Renal cortex interstitium (tissue), 3 donors: ENCODE results near the gene TTBK2. TPM values are rescaled to one million over a fixed set of nuclear protein-coding genes. Genes with fewer than 3 reads are reported as not detected.

Experiments used
- polyA plus RNA-seq, 3 donors: library from polyadenylated mRNA; unstranded; fragments of 120-200 nt; gene quantifications; one replicate each; pipeline ENCODE4 v1.2.1, GENCODE V29; 2013; ENCODE audit not compliant: insufficient read length in 3 of 3

TTBK2 gene
- polyA plus RNA-seq, 3 donors = 9.7 to 11.7 (median 10.8) TPM

Other genes with a start within 250 kb of the TTBK2 start
- 10 to 100 TPM; 16.6 to 19.3 (median 19.3) TPM for gene CDAN1, start 183.7 kb downstream of the TTBK2 start, polyA plus RNA-seq
- 10 to 100 TPM; 20.3 to 27.5 (median 22.9) TPM for gene UBR1, start 185.3 kb upstream of the TTBK2 start, polyA plus RNA-seq
- gene TMEM62, start 212.8 kb upstream of the TTBK2 start, polyA plus RNA-seq = 10 to 100 TPM; 13.3 to 16.7 (median 15.7) TPM